ENCODE results near the gene RBFOX2. TPM values are rescaled to one million over a fixed set of nuclear protein-coding genes. Genes with fewer than 3 reads are reported as not detected.
A peak's percentile ranks its signal among the peaks of the same experiment; 100 is the strongest.

The RBFOX2 gene
- total and polyA plus RNA-seq, 2 experiments from 2014 or later, result 88.8 to 131 TPM

DNA sequence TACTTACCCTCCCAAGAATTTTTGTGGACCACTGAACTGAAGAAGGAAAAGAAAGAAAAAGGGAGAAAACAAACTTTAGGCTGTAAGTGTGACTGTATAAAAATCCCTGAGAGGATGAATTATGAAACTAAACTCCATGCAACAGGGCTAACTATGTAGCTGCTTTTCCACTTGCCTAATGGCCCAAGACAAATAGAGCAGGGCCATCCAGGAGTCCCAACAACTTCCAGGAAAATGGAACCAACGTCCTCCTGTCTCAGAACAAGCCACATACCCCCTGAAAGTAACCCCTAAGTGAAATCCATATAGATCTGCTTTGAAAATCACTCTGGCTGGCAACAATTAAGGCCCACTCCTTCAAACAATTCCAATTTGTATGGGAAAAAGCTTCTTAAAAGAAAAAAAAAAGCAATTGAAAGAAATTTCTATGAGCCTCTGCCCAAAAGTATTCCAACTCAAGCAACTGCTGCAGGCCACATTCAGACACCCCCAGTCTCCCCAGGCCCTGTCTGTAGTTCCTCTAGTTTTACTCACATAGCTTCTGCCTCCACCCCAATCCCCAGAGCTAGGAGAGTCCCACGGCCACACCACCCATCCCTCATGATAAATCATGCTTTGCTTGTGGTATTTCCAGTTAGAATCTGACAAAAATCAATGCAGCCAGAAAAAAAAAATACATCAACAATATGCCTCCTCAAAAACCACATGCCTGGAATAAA, 12.7 kb downstream of the RBFOX2 start:
- no peak overlapping the region for H3K4me3 ChIP-seq
- H2AFZ ChIP-seq, result no peak overlapping the region
- H3K79me2 ChIP-seq (replicated peaks; ENCODE audit: insufficient read depth), result peaks cover 100% of the 10 kb centered on the region
- H3K36me3 ChIP-seq (ENCODE audit: insufficient read depth), result no peaks in the 10 kb centered on the region
- peaks cover 47% of the 10 kb centered on the region for H3K4me1 ChIP-seq (ENCODE audit: insufficient read depth)
- no peaks in the 10 kb centered on the region for H3K9me2 ChIP-seq (ENCODE audit: insufficient read depth)
- H3F3A ChIP-seq (replicated peaks; ENCODE audit: low read depth), result no peaks in the 10 kb centered on the region
- no peaks in the 10 kb centered on the region for H3K27me3 Mint-ChIP-seq (ENCODE audit: insufficient read depth, low read depth, poor library complexity)
- H4K20me1 ChIP-seq (replicated peaks; ENCODE audit: insufficient read depth), result peaks cover 49% of the 10 kb centered on the region
- no peaks in the 10 kb centered on the region; the same call in 2 of the 3 replicates for H3K9me3 Mint-ChIP-seq
- H3K27ac ChIP-seq (ENCODE audit: low read depth), result no peak overlapping the region
- H3K4me2 ChIP-seq, result no peak overlapping the region
- H3K27me3 ChIP-seq (ENCODE audit: insufficient read depth), result no peaks in the 10 kb centered on the region
- no peak for DNase-seq (ENCODE audit: low spot score)
- TF ChIP-seq, protein P1, sequence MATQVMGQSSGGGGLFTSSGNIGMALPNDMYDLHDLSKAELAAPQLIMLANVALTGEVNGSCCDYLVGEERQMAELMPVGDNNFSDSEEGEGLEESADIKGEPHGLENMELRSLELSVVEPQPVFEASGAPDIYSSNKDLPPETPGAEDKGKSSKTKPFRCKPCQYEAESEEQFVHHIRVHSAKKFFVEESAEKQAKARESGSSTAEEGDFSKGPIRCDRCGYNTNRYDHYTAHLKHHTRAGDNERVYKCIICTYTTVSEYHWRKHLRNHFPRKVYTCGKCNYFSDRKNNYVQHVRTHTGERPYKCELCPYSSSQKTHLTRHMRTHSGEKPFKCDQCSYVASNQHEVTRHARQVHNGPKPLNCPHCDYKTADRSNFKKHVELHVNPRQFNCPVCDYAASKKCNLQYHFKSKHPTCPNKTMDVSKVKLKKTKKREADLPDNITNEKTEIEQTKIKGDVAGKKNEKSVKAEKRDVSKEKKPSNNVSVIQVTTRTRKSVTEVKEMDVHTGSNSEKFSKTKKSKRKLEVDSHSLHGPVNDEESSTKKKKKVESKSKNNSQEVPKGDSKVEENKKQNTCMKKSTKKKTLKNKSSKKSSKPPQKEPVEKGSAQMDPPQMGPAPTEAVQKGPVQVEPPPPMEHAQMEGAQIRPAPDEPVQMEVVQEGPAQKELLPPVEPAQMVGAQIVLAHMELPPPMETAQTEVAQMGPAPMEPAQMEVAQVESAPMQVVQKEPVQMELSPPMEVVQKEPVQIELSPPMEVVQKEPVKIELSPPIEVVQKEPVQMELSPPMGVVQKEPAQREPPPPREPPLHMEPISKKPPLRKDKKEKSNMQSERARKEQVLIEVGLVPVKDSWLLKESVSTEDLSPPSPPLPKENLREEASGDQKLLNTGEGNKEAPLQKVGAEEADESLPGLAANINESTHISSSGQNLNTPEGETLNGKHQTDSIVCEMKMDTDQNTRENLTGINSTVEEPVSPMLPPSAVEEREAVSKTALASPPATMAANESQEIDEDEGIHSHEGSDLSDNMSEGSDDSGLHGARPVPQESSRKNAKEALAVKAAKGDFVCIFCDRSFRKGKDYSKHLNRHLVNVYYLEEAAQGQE (IDR thresholded peaks at IDR 0.05; ENCODE audit: unreplicated experiment), result no peak
- TF ChIP-seq JUNB (IDR thresholded peaks at IDR 0.05; ENCODE audit: unreplicated experiment), result no peak
- no peak for TF ChIP-seq ZNF331 (CRISPR knock-in tag; IDR thresholded peaks at IDR 0.05; ENCODE audit: low read depth)
- TF ChIP-seq CREB1 (CRISPR knock-in tag; IDR thresholded peaks at IDR 0.05; ENCODE audit: low read depth), result no peak
- TF ChIP-seq, protein P2, sequence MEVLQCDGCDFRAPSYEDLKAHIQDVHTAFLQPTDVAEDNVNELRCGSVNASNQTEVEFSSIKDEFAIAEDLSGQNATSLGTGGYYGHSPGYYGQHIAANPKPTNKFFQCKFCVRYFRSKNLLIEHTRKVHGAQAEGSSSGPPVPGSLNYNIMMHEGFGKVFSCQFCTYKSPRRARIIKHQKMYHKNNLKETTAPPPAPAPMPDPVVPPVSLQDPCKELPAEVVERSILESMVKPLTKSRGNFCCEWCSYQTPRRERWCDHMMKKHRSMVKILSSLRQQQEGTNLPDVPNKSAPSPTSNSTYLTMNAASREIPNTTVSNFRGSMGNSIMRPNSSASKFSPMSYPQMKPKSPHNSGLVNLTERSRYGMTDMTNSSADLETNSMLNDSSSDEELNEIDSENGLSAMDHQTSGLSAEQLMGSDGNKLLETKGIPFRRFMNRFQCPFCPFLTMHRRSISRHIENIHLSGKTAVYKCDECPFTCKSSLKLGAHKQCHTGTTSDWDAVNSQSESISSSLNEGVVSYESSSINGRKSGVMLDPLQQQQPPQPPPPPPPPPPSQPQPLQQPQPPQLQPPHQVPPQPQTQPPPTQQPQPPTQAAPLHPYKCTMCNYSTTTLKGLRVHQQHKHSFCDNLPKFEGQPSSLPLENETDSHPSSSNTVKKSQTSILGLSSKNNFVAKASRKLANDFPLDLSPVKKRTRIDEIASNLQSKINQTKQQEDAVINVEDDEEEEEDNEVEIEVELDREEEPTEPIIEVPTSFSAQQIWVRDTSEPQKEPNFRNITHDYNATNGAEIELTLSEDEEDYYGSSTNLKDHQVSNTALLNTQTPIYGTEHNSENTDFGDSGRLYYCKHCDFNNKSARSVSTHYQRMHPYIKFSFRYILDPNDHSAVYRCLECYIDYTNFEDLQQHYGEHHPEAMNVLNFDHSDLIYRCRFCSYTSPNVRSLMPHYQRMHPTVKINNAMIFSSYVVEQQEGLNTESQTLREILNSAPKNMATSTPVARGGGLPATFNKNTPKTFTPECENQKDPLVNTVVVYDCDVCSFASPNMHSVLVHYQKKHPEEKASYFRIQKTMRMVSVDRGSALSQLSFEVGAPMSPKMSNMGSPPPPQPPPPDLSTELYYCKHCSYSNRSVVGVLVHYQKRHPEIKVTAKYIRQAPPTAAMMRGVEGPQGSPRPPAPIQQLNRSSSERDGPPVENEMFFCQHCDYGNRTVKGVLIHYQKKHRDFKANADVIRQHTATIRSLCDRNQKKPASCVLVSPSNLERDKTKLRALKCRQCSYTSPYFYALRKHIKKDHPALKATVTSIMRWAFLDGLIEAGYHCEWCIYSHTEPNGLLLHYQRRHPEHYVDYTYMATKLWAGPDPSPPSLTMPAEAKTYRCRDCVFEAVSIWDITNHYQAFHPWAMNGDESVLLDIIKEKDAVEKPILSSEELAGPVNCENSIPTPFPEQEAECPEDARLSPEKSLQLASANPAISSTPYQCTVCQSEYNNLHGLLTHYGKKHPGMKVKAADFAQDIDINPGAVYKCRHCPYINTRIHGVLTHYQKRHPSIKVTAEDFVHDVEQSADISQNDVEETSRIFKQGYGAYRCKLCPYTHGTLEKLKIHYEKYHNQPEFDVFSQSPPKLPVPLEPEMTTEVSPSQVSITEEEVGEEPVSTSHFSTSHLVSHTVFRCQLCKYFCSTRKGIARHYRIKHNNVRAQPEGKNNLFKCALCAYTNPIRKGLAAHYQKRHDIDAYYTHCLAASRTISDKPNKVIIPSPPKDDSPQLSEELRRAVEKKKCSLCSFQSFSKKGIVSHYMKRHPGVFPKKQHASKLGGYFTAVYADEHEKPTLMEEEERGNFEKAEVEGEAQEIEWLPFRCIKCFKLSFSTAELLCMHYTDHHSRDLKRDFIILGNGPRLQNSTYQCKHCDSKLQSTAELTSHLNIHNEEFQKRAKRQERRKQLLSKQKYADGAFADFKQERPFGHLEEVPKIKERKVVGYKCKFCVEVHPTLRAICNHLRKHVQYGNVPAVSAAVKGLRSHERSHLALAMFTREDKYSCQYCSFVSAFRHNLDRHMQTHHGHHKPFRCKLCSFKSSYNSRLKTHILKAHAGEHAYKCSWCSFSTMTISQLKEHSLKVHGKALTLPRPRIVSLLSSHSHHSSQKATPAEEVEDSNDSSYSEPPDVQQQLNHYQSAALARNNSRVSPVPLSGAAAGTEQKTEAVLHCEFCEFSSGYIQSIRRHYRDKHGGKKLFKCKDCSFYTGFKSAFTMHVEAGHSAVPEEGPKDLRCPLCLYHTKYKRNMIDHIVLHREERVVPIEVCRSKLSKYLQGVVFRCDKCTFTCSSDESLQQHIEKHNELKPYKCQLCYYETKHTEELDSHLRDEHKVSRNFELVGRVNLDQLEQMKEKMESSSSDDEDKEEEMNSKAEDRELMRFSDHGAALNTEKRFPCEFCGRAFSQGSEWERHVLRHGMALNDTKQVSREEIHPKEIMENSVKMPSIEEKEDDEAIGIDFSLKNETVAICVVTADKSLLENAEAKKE (CRISPR knock-in tag; IDR thresholded peaks at IDR 0.05), result no peak
- TF ChIP-seq NANOG (IDR thresholded peaks at IDR 0.05; ENCODE audit: borderline replicate concordance), result no peak
- no peak for TF ChIP-seq ZNF114 (CRISPR knock-in tag; IDR thresholded peaks at IDR 0.05)
- TF ChIP-seq, protein P3, sequence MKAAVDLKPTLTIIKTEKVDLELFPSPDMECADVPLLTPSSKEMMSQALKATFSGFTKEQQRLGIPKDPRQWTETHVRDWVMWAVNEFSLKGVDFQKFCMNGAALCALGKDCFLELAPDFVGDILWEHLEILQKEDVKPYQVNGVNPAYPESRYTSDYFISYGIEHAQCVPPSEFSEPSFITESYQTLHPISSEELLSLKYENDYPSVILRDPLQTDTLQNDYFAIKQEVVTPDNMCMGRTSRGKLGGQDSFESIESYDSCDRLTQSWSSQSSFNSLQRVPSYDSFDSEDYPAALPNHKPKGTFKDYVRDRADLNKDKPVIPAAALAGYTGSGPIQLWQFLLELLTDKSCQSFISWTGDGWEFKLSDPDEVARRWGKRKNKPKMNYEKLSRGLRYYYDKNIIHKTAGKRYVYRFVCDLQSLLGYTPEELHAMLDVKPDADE (IDR thresholded peaks at IDR 0.05), result no peak
- TF ChIP-seq STAT1 (IDR thresholded peaks at IDR 0.05; ENCODE audit: unreplicated experiment), result no peak
- no peak for TF ChIP-seq EZH2phosphoT487 (IDR thresholded peaks at IDR 0.05; ENCODE audit: unreplicated experiment)
- no peak for TF ChIP-seq EZH2 (IDR thresholded peaks at IDR 0.05; ENCODE audit: low read depth, unreplicated experiment)
- TF ChIP-seq, protein P4, sequence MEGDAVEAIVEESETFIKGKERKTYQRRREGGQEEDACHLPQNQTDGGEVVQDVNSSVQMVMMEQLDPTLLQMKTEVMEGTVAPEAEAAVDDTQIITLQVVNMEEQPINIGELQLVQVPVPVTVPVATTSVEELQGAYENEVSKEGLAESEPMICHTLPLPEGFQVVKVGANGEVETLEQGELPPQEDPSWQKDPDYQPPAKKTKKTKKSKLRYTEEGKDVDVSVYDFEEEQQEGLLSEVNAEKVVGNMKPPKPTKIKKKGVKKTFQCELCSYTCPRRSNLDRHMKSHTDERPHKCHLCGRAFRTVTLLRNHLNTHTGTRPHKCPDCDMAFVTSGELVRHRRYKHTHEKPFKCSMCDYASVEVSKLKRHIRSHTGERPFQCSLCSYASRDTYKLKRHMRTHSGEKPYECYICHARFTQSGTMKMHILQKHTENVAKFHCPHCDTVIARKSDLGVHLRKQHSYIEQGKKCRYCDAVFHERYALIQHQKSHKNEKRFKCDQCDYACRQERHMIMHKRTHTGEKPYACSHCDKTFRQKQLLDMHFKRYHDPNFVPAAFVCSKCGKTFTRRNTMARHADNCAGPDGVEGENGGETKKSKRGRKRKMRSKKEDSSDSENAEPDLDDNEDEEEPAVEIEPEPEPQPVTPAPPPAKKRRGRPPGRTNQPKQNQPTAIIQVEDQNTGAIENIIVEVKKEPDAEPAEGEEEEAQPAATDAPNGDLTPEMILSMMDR (conservative IDR thresholded peaks at IDR 0.05; ENCODE audit: low read depth in 2 of 2), result no peak
- TF ChIP-seq POLR2AphosphoS5 (IDR thresholded peaks at IDR 0.05; ENCODE audit: low read depth), result no peak
- H3K4me3 Mint-ChIP-seq, result no peak overlapping the region
- peaks cover 49% of the 10 kb centered on the region for H3K4me1 Mint-ChIP-seq
- peak; percentile 39; the same call in 2 of the 3 replicates for ATAC-seq
- H3K36me3 Mint-ChIP-seq (ENCODE audit: low read depth), result peaks cover 6% of the 10 kb centered on the region; the same call in 2 of the 3 replicates
- H3K27ac Mint-ChIP-seq, result peak overlapping the region; percentile 75; the same call in 1 of the 2 replicates

Data from GM23338 (cell line).